Upper lobe of right lung (tissue), 1 donor: Measurements from ENCODE around the gene MAP3K5. TPM values are rescaled to one million over a fixed set of nuclear protein-coding genes. Genes with fewer than 3 reads are reported as not detected.

Experiments used
- ATAC-seq: fragments of 200-7000 bp; cut with Tn5 transposase; one replicate; pipeline ENCODE4 v1.9.1; 2020; ENCODE audit warnings: mild to moderate bottlenecking, moderate library complexity
- DNase-seq: peaks from one replicate; pipeline ENCODE4 v3.0.0-alpha.2; 2020
- H3K27ac ChIP-seq: fragments of 200-600 bp; one replicate; pipeline ENCODE4 v1.8.0; 2022
- H3K27me3 ChIP-seq: fragments of 200-600 bp; one replicate; pipeline ENCODE4 v1.8.0; 2022; ENCODE audit warnings: mild to moderate bottlenecking
- H3K36me3 ChIP-seq: fragments of 200-600 bp; one replicate; pipeline ENCODE4 v1.8.0; 2022
- H3K4me1 ChIP-seq: fragments of 200-600 bp; one replicate; pipeline ENCODE4 v1.8.0; 2022
- H3K4me3 ChIP-seq: fragments of 200-600 bp; one replicate; pipeline ENCODE4 v1.8.0; 2022; ENCODE audit warnings: mild to moderate bottlenecking
- H3K9me3 ChIP-seq: fragments of 200-600 bp; one replicate; pipeline ENCODE4 v1.8.0; 2022
- CTCF ChIP-seq: fragments of 200-600 bp; IDR thresholded peaks from one replicate; pipeline ENCODE4 v1.8.0; 2022; ENCODE audit warnings: antibody characterized with exemption
- intact Hi-C: fragments of 100-400 bp; cut with DNase I; formaldehyde crosslinking; loops from one replicate; pipeline ENCODE4 v1.11.0; 2022
- total RNA-seq: library from RNA; stranded (reverse); fragmentation: NEBNext Ultra II Directional; extraction: Animal tissue kit (Norgen Biotek cat#: 25700); gene quantifications from one replicate; pipeline ENCODE4 v1.2.1, GENCODE V29; 2021
- donor health status: DM: no; HTN: yes; CAD: no; lungs with severe emphysema.

MAP3K5 gene
- total RNA-seq, 1 donor from 2014 or later, result 32.5 TPM

GRCh38 chr6:136747507-136747906 lies 44.8 kb downstream of the MAP3K5 start:
- no peaks in the 10 kb centered on the region for H3K9me3 ChIP-seq
- H3K4me3 ChIP-seq, result no peak overlapping the region
- TF ChIP-seq CTCF, result no peak
- no peaks in the 10 kb centered on the region for H3K36me3 ChIP-seq
- H3K27me3 ChIP-seq, result no peaks in the 10 kb centered on the region
- no peak overlapping the region for H3K27ac ChIP-seq
- DNase-seq, result no peak
- no peak for ATAC-seq
- intact Hi-C loops, result no loop called here
- H3K4me1 ChIP-seq, result peaks cover 30% of the 10 kb centered on the region

- H3K4me3 ChIP-seq, result no peak overlapping the region
- H3K27ac ChIP-seq, result no peak overlapping the region
Measured at GRCh38 chr6:136745300-136745699, 47.0 kb downstream of the MAP3K5 start.

GRCh38 chr6:136744889-136745288 lies 47.4 kb downstream of the MAP3K5 start:
- Histone ChIP-seq H3K4me3 (no peak overlapping the region), H3K36me3 (no peaks in the 10 kb centered on the region), H3K27me3 (no peaks in the 10 kb centered on the region), H3K4me1 (peaks cover 15% of the 10 kb centered on the region), H3K9me3 (no peaks in the 10 kb centered on the region), H3K27ac (no peak overlapping the region)
- DNase-seq (no peak), ATAC-seq (no peak)
- no peak for TF ChIP-seq CTCF
- intact Hi-C loops, result no loop called here

More at GRCh38 chr6:136745300-136745699, 47.0 kb downstream of the MAP3K5 start:
- no peak for TF ChIP-seq CTCF
- DNase-seq (no peak), ATAC-seq (no peak)
- Histone ChIP-seq H3K36me3 (no peaks in the 10 kb centered on the region), H3K27me3 (no peaks in the 10 kb centered on the region), H3K9me3 (no peaks in the 10 kb centered on the region), H3K4me1 (peaks cover 17% of the 10 kb centered on the region)
- intact Hi-C loops, result no loop called here

- H3K36me3 ChIP-seq, result no peaks in the 10 kb centered on the region
- no peak for TF ChIP-seq CTCF
- no peaks in the 10 kb centered on the region for H3K9me3 ChIP-seq
- intact Hi-C loops, result no loop called here
- ATAC-seq (no peak), DNase-seq (no peak)
- no peaks in the 10 kb centered on the region for H3K27me3 ChIP-seq
- peaks cover 36% of the 10 kb centered on the region for H3K4me1 ChIP-seq
- no peak overlapping the region for H3K4me3 ChIP-seq
- no peak overlapping the region for H3K27ac ChIP-seq
Measured at GRCh38 chr6:136742125-136742524, 50.2 kb downstream of the MAP3K5 start.

GRCh38 chr6:136740050-136740974 lies 52.0 kb downstream of the MAP3K5 start:
- H3K4me1 ChIP-seq, result peaks cover 37% of the 10 kb centered on the region
- no peaks in the 10 kb centered on the region for H3K9me3 ChIP-seq
- no peak overlapping the region for H3K4me3 ChIP-seq
- DNase-seq (no peak), ATAC-seq (no peak)
- peak overlapping the region; percentile 75 for H3K27ac ChIP-seq
- no peaks in the 10 kb centered on the region for H3K27me3 ChIP-seq
- H3K36me3 ChIP-seq, result no peaks in the 10 kb centered on the region
- no peak for TF ChIP-seq CTCF
- intact Hi-C loops, result no loop called here
